ENCODE measurements around the gene LPCAT1. TPM values are rescaled to one million over a fixed set of nuclear protein-coding genes. Genes with fewer than 3 reads are reported as not detected.

LPCAT1 gene
- total RNA-seq, 1 experiment from 2014 or later: 59.8 TPM

DNA sequence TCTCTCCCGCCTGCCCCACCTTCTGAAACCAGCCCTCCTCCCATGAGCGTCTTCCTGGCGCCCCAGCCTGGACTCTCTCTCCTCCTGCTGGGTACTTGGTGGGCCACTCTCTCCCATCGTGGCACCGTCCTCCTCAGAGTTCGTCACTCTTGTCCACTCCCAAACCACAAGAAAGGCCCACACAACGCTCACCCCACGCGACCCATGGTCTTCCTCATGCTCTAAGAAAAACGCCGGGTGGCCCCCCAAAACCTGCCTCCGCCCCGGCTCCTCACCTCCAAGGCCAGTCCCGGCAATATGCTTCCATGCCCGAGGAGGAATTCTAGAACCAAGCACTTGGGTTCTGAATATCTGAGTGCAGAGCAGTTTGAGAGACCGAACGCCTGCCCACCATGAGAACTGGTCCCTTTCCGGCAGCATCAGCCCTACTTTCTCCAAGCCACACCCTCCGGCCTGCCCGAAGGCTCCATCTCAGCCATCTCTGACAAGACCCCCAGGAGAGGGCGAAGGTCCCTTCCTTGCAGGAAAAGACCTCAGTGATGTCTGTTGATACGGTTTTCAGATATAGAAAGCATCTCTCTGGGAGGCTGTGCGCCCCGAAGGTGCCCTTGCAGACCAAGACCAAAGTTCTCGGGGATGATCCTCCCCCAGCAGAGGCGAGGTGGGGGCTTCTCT is 93.5 kb downstream of the LPCAT1 start:
- BruUV-seq (replicated peaks): no TSS peak

DNA sequence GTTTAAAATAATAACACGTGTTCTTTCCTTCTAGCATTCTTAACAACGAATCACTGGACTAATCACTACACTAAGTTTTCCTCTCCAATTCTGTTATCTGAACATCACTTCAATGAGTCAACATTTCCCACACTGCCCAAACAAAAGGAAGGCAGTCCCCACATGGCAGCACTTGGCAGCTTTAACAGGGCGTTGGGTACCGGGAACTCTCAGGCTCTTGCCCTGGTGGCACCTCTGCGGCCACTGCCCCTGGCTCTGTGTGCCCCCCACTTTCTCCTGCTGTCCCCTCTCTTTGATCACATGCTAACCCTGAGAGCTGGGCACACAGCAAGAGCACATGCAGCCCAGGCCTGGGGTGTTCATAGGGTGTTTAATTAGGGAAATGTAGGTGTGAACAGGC is 94.3 kb downstream of the LPCAT1 start:
- no peaks in the 10 kb centered on the region for H3K27me3 ChIP-seq (ENCODE audit: control insufficient read depth, insufficient read depth, low read length)
- ATAC-seq (peak; percentile 44; the same call in 1 of the 2 replicates), DNase-seq (ENCODE audit: low read depth, low spot score) (no peak)
- H3K36me3 ChIP-seq (ENCODE audit: control insufficient read depth, insufficient read depth, low read length): no peaks in the 10 kb centered on the region
- TF ChIP-seq TCF7L2 (IDR thresholded peaks at IDR 0.05; ENCODE audit: low read depth, low read length) (no peak), SIN3A (IDR thresholded peaks at IDR 0.05; ENCODE audit: borderline replicate concordance, insufficient read depth, low read depth, low read length) (no peak), REST (IDR thresholded peaks at IDR 0.05; ENCODE audit: insufficient read depth in 1 of 2, low read depth in 2 of 2, low read length in 1 of 2) (no peak), POLR2AphosphoS5 (IDR thresholded peaks at IDR 0.05; ENCODE audit: low read depth, low read length) (no peak)
- TF ChIP-seq, protein P1, sequence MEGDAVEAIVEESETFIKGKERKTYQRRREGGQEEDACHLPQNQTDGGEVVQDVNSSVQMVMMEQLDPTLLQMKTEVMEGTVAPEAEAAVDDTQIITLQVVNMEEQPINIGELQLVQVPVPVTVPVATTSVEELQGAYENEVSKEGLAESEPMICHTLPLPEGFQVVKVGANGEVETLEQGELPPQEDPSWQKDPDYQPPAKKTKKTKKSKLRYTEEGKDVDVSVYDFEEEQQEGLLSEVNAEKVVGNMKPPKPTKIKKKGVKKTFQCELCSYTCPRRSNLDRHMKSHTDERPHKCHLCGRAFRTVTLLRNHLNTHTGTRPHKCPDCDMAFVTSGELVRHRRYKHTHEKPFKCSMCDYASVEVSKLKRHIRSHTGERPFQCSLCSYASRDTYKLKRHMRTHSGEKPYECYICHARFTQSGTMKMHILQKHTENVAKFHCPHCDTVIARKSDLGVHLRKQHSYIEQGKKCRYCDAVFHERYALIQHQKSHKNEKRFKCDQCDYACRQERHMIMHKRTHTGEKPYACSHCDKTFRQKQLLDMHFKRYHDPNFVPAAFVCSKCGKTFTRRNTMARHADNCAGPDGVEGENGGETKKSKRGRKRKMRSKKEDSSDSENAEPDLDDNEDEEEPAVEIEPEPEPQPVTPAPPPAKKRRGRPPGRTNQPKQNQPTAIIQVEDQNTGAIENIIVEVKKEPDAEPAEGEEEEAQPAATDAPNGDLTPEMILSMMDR (IDR thresholded peaks at IDR 0.05): no peak
- H3K4me1 ChIP-seq (ENCODE audit: control insufficient read depth, insufficient read depth, low read length): no peaks in the 10 kb centered on the region
- intact Hi-C loops (cut with micrococcal nuclease; ENCODE audit: unreplicated experiment): no loop called here
- no peak overlapping the region for H3K27ac ChIP-seq (ENCODE audit: low read length)
- no TSS peak for BruUV-seq (replicated peaks)
- H3K4me3 ChIP-seq (ENCODE audit: low read depth in 2 of 2, low read length in 2 of 2): no peak overlapping the region
- peaks cover 12% of the 10 kb centered on the region; the same call in 1 of the 2 replicates for H3K9me3 ChIP-seq (ENCODE audit: control insufficient read depth, insufficient read depth, low read depth, low read length)
- ChIA-PET CTCF (no interaction called here), POLR2A (no interaction called here)
- in situ Hi-C loops (cut with HindIII; ENCODE audit: low pct_unique_long_range_greater_than_20kb, low sequenced_read_pairs): no loop called here

More for the DNA sequence above, 93.5 kb downstream of the LPCAT1 start:
- TF ChIP-seq SIN3A (IDR thresholded peaks at IDR 0.05; ENCODE audit: borderline replicate concordance, insufficient read depth, low read depth, low read length): no peak
- TF ChIP-seq REST (IDR thresholded peaks at IDR 0.05; ENCODE audit: insufficient read depth in 1 of 2, low read depth in 2 of 2, low read length in 1 of 2): no peak
- TF ChIP-seq POLR2AphosphoS5 (IDR thresholded peaks at IDR 0.05; ENCODE audit: low read depth, low read length): no peak
- no peak for TF ChIP-seq TCF7L2 (IDR thresholded peaks at IDR 0.05; ENCODE audit: low read depth, low read length)
- no peaks in the 10 kb centered on the region for H3K27me3 ChIP-seq (ENCODE audit: control insufficient read depth, insufficient read depth, low read length)
- peaks cover 12% of the 10 kb centered on the region; the same call in 1 of the 2 replicates for H3K9me3 ChIP-seq (ENCODE audit: control insufficient read depth, insufficient read depth, low read depth, low read length)
- DNase-seq (ENCODE audit: low read depth, low spot score) (no peak), ATAC-seq (no peak)
- in situ Hi-C loops (cut with HindIII; ENCODE audit: low pct_unique_long_range_greater_than_20kb, low sequenced_read_pairs) (no loop called here), intact Hi-C loops (cut with micrococcal nuclease; ENCODE audit: unreplicated experiment) (no loop called here)
- CTCF ChIA-PET: no interaction called here
- H3K27ac ChIP-seq (ENCODE audit: low read length): no peak overlapping the region
- H3K4me3 ChIP-seq (ENCODE audit: low read depth in 2 of 2, low read length in 2 of 2): no peak overlapping the region
- POLR2A ChIA-PET: no interaction called here
- H3K36me3 ChIP-seq (ENCODE audit: control insufficient read depth, insufficient read depth, low read length): no peaks in the 10 kb centered on the region
- no peaks in the 10 kb centered on the region for H3K4me1 ChIP-seq (ENCODE audit: control insufficient read depth, insufficient read depth, low read length)

All from Panc1 (cell line).